GM19043 (cell line): ENCODE data around the gene PFN3.

Experiments used
- ATAC-seq: cut with Tn5 transposase; IDR thresholded peaks from one replicate; pipeline ENCODE4 v1.9.1; 2021; ENCODE audit warnings: low read depth; ENCODE audit not compliant: unreplicated experiment

The PFN3 gene, protein sequence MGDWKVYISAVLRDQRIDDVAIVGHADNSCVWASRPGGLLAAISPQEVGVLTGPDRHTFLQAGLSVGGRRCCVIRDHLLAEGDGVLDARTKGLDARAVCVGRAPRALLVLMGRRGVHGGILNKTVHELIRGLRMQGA

GRCh38 chr5:177399997-177400868, at the start of gene PFN3:
Gene PFN3, minus strand, starts transcription at chr5:177400661. Its CDS starts 85 bp downstream, at chr5:177400576.
- ATAC-seq = no peak

DNA sequence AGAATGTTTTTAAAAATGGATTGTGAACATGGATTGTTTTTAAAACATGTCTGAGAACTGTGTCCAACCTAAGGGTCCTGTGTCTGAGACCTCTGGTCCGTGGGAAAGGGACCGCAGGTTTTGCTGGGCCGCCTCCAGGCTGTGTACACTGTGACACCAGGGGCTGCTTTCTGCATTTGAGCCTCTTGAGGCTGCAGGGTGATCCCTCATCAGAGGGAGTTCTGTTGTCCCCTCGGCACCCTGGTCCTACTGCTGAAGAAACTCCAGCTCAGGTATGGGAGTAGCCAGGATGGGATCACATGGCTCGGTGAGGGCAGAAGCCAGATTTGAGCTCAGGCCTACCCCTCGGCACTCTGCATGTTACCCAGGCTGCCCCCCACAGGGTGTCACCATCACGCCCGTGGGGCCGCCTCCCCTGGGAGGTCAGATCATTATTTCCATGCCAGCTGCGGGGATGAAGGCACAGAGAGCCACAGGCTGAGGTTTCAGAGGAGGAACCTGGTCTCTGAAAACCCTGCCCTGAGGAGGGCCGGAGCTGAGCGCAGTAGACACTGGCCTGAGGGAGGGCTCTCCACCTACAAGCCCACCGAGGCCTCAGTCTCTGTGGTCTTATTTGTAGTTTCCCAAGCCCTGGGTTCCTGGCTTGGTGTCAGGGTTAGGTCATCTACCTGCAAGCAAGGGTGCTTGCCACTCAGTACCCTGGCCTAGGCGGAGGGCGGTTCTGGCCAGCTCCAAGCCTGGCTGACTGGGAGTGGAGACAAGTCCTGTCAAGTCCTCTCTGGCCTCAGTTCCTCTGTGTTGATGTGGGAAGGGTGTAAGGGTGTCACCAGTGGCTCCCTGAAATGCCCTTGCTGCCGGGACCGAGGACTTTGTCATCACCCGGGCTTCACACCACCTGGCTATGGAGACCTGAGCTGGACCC, 48.9 kb upstream of the PFN3 start:
- no peak for ATAC-seq

GRCh38 chr5:177448244-177448950, 47.9 kb upstream of the PFN3 start:
- no peak for ATAC-seq

DNA sequence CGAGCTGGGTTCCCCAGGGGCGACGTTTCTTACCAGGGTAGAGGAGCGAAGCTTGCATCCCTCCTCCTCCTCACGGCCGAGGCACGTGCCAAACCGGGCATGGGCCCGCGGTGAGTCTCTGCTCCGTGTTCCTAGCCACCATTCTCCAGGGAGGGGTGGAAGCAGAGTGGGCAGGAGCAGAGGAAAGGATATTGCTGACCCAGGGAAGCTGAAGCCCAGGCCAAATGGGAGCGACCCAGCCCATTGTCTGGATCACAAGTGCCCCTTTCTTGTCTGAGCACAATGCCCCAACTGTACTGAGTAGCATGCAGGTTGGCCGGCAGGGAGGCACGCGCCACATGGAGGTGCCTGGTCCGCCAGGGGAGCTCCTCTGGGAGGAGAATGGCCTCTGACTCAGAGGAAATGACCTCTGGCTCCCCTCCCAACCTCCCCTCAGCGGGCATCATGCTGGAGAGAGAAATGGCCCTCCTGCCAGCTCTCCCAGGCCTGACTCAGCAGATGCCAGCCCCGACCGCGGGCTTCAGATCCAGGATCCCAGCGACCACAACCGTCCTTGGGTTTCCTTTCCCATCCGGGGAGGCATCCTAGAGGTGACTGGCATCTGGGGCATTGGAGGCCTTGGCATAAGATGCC, 47.3 kb upstream of the PFN3 start:
- ATAC-seq = no peak

- ATAC-seq = peak; percentile 36
Measured at GRCh38 chr5:177447066-177447610, 46.7 kb upstream of the PFN3 start.

DNA sequence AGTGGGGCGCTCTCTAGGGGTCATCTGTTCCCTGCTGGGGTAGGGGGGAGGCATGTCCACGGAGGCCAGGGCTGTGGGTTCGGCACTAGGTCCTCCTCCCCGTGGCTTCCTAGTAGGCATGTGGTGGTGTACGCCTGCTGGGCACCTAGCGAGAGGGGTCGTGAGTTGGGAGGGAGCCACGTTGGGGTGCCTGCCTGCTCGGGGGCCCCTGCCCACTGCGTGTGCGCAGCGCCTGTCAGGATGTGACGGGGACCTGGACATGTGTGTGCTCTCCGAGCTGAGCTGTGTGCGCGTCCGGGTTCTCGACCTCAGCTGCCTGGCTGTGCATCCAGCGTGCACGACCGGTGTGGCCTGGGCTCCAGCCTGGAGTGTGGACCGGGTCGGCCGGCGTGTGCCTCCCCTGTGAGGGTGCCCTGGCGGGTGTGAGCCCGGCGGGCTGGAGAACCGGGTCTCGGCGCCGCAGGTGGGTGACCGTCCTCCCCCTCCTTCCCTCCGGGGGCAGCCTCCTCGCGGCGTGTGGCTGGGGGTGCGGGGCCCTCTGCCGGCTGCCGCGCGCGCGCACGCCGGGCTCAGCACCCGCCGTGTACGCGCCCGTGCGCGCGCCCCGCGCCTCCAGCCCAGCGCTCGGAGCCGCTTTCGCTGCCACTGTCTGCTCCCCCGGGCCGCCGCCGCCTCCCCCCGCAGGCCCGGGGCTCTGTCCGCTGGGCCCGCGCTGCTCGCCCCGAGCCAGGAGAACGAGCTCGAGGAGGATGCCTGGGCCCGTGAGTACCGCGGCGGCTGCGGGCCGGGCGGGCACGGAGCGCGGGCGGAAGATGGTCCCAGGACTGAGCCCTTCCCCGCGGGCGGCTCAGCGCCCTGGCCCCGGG, 46.0 kb upstream of the PFN3 start, which contains the start of gene PRR7:
PRR7 (plus strand) TSS at position 615 of the 866 bp plus-strand sequence. CDS start 8,254 bp downstream, outside the sequence.
- ATAC-seq = peak; percentile 53

DNA sequence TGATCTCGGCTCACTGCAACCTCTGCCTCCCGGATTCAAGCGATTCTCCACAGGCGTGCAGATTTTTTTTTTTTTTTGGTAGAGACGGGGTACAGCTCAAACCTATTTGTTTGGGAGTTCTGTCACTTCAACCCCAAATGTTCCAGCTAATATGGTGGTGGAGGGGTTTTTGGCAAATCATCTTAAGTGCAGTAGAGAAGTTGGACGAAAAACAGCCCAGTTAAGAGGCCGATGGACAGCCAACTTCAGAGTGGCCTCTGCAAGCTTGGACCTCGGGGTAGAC, 45.4 kb upstream of the PFN3 start:
- ATAC-seq = no peak

DNA sequence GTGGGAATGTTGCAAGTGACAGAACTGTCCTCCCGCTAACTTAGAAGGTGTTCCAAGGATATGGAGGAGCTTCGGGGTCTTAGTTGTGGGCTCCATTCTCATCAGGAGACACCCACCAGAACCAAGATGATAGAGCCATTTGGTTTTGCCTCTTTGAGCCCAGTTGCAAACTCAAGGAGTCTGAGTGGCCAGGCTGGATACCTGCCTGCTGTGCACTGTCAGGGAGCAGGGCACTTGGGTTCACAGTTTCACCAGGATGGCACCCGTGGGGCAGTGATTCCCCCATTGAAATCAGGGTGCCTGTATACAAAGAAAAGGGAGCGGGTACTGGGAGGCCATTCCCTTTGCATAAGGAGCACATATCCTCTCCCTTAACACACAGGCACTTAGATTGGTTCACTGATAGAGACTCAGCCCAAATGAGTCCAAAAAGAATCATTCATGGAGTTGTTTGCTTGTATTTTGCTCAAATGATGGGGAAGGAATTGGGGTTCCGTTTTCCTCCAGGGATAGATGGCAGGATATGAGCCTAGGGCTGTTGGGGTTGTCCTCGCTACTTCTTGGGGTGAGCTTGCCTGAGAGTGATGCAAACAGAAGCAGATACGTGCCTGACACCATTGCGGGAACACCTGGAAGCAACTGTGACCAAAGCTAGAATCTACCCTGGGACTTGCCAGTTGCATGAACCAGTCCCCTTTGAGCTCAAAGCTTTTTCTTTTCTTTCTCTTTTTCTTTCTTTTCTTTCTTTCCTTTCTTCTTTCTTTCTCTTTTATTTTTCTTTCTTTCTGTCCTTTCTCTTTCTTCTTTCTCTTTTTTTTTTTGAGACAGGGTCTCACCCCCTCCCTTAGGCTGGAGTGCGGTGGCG, 44.8 kb upstream of the PFN3 start:
- no peak for ATAC-seq

DNA sequence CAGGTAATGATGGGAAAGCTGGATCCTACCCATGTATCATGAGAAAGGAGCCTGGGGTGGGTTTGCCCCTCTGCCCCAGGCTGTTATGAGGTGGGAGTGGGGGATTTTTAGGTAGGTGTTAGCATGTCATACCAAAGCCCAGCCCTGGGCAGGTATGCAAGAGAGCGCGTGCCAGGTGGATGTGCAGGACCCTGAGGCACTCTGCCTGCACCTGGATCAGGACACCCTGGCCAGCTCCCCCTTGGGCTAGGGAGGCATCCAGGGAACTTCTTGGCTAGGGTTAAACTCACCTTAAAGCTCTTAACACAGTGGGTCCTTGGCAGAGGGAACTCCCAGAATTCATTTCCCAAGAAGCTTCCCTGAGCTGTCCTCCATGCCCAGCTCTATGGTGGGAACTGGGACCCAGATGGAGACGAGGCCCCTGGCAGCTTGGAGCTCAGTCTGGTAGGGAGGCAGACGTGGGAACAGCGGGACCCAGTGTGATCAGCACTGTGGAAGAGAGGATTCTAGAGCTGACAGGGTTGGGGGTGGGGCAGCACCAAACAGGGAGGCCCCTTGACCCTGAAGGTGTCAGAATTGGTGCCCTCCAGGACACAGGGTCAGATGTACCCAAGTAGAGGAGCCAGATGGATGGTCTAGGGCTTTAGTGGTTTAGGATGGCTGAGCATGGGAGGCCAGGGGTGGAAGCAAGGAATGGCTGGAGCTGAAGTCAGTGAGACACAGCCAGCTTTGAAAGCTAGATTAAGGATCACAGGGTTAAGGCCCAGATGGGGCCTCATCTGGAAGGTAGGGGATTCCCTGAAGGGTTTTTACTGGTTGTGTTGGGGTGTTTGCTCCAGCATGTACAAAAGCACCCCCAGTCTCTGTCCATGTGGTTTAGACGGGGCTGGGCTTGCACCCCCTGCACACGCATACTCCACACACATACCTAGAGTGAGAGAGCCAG, 43.9 kb upstream of the PFN3 start:
- no peak for ATAC-seq

- ATAC-seq = no peak
Measured at GRCh38 chr5:177443144-177443983, 42.9 kb upstream of the PFN3 start.

- ATAC-seq = no peak
Measured at GRCh38 chr5:177442066-177442826, 41.8 kb upstream of the PFN3 start.

- ATAC-seq = no peak
Measured at GRCh38 chr5:177440990-177441780, 40.7 kb upstream of the PFN3 start.

GRCh38 chr5:177440211-177440989, 39.9 kb upstream of the PFN3 start:
- ATAC-seq = no peak
